SKM-1 (cell line): Measurements from ENCODE around the gene NXF2.
"Not testable (repeated sequence)": the region's sequence is repeated elsewhere in the genome, so short reads cannot be mapped to it uniquely, and the experiment has no call there.

Experiments
- DNase-seq: peaks from one replicate; lab custom pipeline; 2025; ENCODE audit not compliant: unreplicated experiment; lab: John Stamatoyannopoulos, UW

The NXF2 gene

GRCh38 chrX:102246893-102247292, at the start of gene NXF2:
TSS of gene NXF2 (plus strand) at chrX:102247167. CDS start at chrX:102307079, 59,912 bp downstream.
- DNase-seq = not testable (repeated sequence)

- DNase-seq = not testable (repeated sequence)
Observed at GRCh38 chrX:102207940-102208339, 39.0 kb upstream of the NXF2 start.

- DNase-seq = not testable (repeated sequence)
Observed at GRCh38 chrX:102214986-102215385, 32.0 kb upstream of the NXF2 start, which contains the start of gene TCP11X1. TSS of gene TCP11X1 (plus strand) at chrX:102215301.

GRCh38 chrX:102216497-102216896, 30.5 kb upstream of the NXF2 start:
- DNase-seq = not testable (repeated sequence)

GRCh38 chrX:102235678-102236077, 11.3 kb upstream of the NXF2 start:
- DNase-seq = not testable (repeated sequence)

GRCh38 chrX:102240265-102240664, 6.7 kb upstream of the NXF2 start:
- DNase-seq = not testable (repeated sequence)

GRCh38 chrX:102272231-102272630, 25.3 kb downstream of the NXF2 start:
- not testable (repeated sequence) for DNase-seq

GRCh38 chrX:102338162-102338561, 91.2 kb downstream of the NXF2 start:
- no peak for DNase-seq

- DNase-seq = no peak
Observed at GRCh38 chrX:102339312-102340298, 92.6 kb downstream of the NXF2 start.

- no peak for DNase-seq
Observed at GRCh38 chrX:102341867-102342266, 94.9 kb downstream of the NXF2 start.

- DNase-seq = no peak
Observed at GRCh38 chrX:102345916-102346315, 98.9 kb downstream of the NXF2 start.
